Smooth muscle cell (in vitro differentiated cells): ENCODE data around the gene PDZD7. TPM values are rescaled to one million over a fixed set of nuclear protein-coding genes. Genes with fewer than 3 reads are reported as not detected.

Experiments used
- DNase-seq: peaks from one replicate; lab custom pipeline; 2025; ENCODE audit not compliant: unreplicated experiment; lab: John Stamatoyannopoulos, UW
- H2AFZ ChIP-seq: fragments of 200-600 bp; sonication (generic); 2 replicates; pipeline ENCODE4 v1.6.0; 2016; ENCODE audit warnings: antibody characterized with exemption, low read depth, mild to moderate bottlenecking
- H3F3A ChIP-seq: fragments of 200-600 bp; sonication (generic); 2 replicates; pipeline ENCODE4 v1.6.0; 2017; ENCODE audit warnings: antibody characterized with exemption, low read depth
- H3K27ac ChIP-seq: fragments of 200-600 bp; sonication (generic); 2 replicates; pipeline ENCODE4 v1.5.1; 2016; ENCODE audit warnings: low read depth, mild to moderate bottlenecking
- H3K27me3 ChIP-seq: fragments of 200-600 bp; sonication (generic); 2 replicates; pipeline ENCODE4 v1.6.1; 2016; ENCODE audit warnings: low read depth, mild to moderate bottlenecking
- H3K36me3 ChIP-seq: fragments of 200-600 bp; sonication (generic); 2 replicates; pipeline ENCODE4 v1.5.1; 2016; ENCODE audit warnings: low read depth
- H3K4me1 ChIP-seq: fragments of 200-600 bp; sonication (generic); 2 replicates; pipeline ENCODE4 v1.5.1; 2016; ENCODE audit warnings: low read depth
- H3K4me2 ChIP-seq: fragments of 200-600 bp; sonication (generic); 2 replicates; pipeline ENCODE4 v1.6.0; 2016; ENCODE audit warnings: mild to moderate bottlenecking
- H3K4me3 ChIP-seq: fragments of 200-600 bp; sonication (generic); 2 replicates; pipeline ENCODE4 v1.5.1; 2016; ENCODE audit warnings: mild to moderate bottlenecking
- H3K79me2 ChIP-seq: fragments of 200-600 bp; sonication (generic); 2 replicates; pipeline ENCODE4 v1.6.0; 2016; ENCODE audit warnings: low read depth, mild to moderate bottlenecking
- H3K9ac ChIP-seq: fragments of 200-600 bp; sonication (generic); 2 replicates; pipeline ENCODE4 v1.6.0; 2016; ENCODE audit warnings: low read depth
- H3K9me3 ChIP-seq: fragments of 200-600 bp; sonication (generic); replicated peaks from 2 replicates; pipeline ENCODE4 v1.5.1; 2016; ENCODE audit warnings: low read depth
- H4K20me1 ChIP-seq: fragments of 200-600 bp; sonication (generic); 2 replicates; pipeline ENCODE4 v1.6.0; 2016; ENCODE audit warnings: low read depth
- WGBS: methylation state at CpG from one replicate; pipeline ENCODE4 v1.1.7; 2016; ENCODE audit warnings: low lambda C conversion rate; 5-methylcytosine and 5-hydroxymethylcytosine counted together
- polyA plus RNA-seq: library from polyadenylated mRNA; unstranded; fragments of >200 nt; fragmentation: Nextera tagmentation; extraction: Ambion mirVana; gene quantifications from 2 replicates; pipeline ENCODE4 v1.2.1, GENCODE V29; 2016
- total RNA-seq: library from RNA; depleted of rRNA; stranded (reverse); fragments of >200 nt; gene quantifications from 2 replicates; pipeline ENCODE4 v1.2.3, GENCODE V29; 2014
- TF ChIP-seq, protein P1 (sequence below): fragments of 200-600 bp; sonication (generic); IDR thresholded peaks from 2 replicates; pipeline ENCODE4 v1.5.1; 2017; ENCODE audit warnings: borderline replicate concordance, mild to moderate bottlenecking, antibody characterized with exemption; ENCODE audit not compliant: insufficient read depth, poor library complexity, severe bottlenecking

PDZD7 gene
- total and polyA plus RNA-seq, 2 experiments from 2014 or later = 0.93 to 2.0 TPM

DNA sequence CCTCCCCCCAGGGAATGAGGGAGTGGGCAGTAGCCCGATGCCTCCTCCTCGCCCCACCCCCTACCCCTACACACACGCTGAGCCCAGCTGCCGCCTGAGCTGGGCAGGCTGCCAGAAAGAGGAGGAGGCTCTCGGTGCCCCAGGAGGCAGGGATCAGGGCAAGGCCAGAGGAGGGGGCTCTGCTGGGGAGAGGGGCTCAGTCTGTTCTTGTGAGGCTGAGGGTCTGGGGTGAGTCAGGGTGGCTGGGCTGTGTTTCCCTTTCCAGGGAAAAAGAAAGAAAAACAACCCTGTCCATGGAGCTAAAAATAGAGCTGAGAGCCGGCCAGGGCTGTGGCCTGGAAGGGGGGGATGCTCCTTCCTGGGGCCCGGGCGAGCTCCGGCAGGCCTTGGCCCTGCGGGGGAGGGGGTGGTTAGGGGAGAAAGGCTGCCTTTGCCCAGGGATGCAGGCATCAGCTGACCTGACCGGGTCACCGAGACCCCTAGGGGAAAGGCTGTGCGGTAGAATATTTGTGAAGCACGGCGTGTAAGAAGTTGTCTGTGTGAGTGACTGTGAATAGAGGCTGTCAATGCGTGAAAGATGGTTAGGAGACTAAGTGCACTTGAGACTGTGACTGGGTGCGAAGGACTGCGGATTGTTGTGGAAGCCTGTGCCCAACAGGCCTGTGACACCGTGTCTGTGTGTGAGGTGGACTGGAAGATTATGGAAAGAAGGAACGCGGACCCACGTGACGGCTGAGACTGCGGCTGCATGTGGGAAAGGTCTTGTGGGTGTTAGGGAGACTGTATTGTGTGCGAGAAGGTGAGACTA lies 32.5 kb downstream of the PDZD7 start:
- TF ChIP-seq, protein P1, sequence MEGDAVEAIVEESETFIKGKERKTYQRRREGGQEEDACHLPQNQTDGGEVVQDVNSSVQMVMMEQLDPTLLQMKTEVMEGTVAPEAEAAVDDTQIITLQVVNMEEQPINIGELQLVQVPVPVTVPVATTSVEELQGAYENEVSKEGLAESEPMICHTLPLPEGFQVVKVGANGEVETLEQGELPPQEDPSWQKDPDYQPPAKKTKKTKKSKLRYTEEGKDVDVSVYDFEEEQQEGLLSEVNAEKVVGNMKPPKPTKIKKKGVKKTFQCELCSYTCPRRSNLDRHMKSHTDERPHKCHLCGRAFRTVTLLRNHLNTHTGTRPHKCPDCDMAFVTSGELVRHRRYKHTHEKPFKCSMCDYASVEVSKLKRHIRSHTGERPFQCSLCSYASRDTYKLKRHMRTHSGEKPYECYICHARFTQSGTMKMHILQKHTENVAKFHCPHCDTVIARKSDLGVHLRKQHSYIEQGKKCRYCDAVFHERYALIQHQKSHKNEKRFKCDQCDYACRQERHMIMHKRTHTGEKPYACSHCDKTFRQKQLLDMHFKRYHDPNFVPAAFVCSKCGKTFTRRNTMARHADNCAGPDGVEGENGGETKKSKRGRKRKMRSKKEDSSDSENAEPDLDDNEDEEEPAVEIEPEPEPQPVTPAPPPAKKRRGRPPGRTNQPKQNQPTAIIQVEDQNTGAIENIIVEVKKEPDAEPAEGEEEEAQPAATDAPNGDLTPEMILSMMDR = no peak
- peaks cover 28% of the 10 kb centered on the region for H3F3A ChIP-seq
- H4K20me1 ChIP-seq = peaks cover 21% of the 10 kb centered on the region
- peaks cover 36% of the 10 kb centered on the region for H3K79me2 ChIP-seq
- WGBS = 3% methylated on average over 25 of the region's 25 CpGs
- H3K27ac ChIP-seq = peak overlapping the region; percentile 97
- peak overlapping the region; percentile 81 for H3K4me3 ChIP-seq
- peaks cover 27% of the 10 kb centered on the region for H3K4me1 ChIP-seq
- H2AFZ ChIP-seq = peak overlapping the region; percentile 1
- peak overlapping the region; percentile 93 for H3K4me2 ChIP-seq
- peak; percentile 70 for DNase-seq
- H3K9me3 ChIP-seq = no peaks in the 10 kb centered on the region
- peak overlapping the region; percentile 98 for H3K9ac ChIP-seq
- no peaks in the 10 kb centered on the region for H3K27me3 ChIP-seq
- no peaks in the 10 kb centered on the region for H3K36me3 ChIP-seq

DNA sequence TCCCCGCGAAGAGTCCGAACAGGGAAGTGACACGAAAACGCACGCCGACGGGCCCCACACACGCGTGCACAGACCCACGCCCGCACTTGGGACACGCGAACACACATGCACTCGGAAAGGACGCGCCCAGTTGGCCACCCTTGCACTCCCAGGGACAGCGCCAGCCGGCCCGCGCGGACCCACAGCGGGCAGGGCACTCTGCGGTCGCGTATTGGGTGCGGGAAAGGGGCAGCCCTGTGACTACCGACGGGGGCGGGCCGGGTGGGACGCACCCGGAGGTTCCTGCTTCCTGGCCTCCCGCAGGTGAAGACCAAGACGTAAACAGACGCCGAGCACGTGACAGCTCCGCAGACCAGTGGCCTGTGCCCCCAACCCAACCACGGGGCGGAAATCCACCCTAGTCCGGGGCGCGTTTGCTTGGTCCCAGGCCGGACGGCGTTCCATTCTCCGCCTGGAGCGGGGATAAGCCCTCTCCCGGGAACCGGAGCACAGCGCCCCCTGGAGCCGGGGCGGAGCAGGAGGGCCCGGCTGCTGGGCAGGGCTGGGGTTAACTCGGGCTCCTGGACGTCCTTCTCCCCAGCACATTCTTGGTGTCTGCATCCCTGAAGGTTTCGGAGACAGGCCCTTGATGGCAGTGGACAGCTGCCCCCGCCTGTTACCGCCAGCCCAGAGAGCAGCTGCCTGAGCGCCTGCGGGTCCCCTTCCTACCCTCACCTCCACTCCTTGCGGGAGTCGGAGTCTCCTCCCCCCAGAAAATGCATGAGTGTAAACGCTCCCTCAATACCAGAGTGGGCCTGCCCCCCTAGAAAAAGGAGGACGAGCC lies 33.4 kb downstream of the PDZD7 start:
- no peaks in the 10 kb centered on the region for H3K9me3 ChIP-seq
- H3K4me1 ChIP-seq = peaks cover 27% of the 10 kb centered on the region
- peak; percentile 70 for DNase-seq
- peak overlapping the region; percentile 97 for H3K27ac ChIP-seq
- peaks cover 12% of the 10 kb centered on the region for H4K20me1 ChIP-seq
- H3K9ac ChIP-seq = peak overlapping the region; percentile 98
- H3F3A ChIP-seq = peaks cover 28% of the 10 kb centered on the region
- WGBS = 1% methylated on average over 62 of the region's 66 CpGs
- peaks cover 28% of the 10 kb centered on the region for H3K79me2 ChIP-seq
- peak overlapping the region; percentile 93 for H3K4me2 ChIP-seq
- no peaks in the 10 kb centered on the region for H3K27me3 ChIP-seq
- TF ChIP-seq, protein P1 = peak; percentile 91
- peak overlapping the region; percentile 92 for H2AFZ ChIP-seq
- peak overlapping the region; percentile 81 for H3K4me3 ChIP-seq
- H3K36me3 ChIP-seq = no peaks in the 10 kb centered on the region

DNA sequence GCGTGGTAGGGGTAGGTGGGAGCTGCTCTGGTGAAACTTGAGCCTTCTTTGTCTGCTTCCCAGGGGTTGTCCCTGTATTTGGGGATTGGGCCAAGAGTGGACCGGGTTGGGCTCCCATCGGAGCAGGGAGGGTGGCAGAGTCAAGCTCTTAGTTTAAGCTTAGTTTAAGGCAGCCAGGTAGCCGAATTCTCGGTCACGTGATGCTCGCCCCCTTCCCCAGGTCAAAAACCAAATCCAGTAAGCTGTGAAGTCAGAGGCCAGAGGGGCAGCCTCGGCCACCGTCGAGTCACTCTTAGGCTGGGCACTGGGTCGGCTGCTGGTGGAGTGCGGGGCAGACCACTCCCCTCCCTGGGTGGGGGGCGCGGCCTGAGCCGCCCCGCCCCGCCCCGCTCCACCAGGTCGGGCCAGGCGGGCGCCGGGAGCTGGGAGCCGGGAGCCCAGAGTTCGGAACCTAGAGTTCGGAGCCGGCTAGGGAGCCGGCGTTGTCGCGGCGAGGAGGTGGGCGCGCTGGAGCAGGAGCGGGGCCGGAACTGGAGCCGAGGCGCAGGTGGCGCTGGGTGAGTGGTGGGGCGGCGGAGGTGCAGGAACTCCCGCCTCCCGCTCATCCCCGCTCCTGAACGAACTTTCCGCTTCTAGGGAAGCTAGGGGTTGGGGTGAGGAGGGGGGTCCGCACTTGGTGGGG lies 34.1 kb downstream of the PDZD7 start:
- H3K4me2 ChIP-seq = peak overlapping the region; percentile 93
- H2AFZ ChIP-seq = peak overlapping the region; percentile 92
- TF ChIP-seq, protein P1 = peak; percentile 0
- peaks cover 20% of the 10 kb centered on the region for H3K79me2 ChIP-seq
- H3F3A ChIP-seq = peaks cover 28% of the 10 kb centered on the region
- no peaks in the 10 kb centered on the region for H3K36me3 ChIP-seq
- peaks cover 5% of the 10 kb centered on the region for H4K20me1 ChIP-seq
- H3K4me1 ChIP-seq = peaks cover 25% of the 10 kb centered on the region
- H3K9ac ChIP-seq = peak overlapping the region; percentile 23
- WGBS = 8% methylated on average over 34 of the region's 46 CpGs
- DNase-seq = no peak
- peak overlapping the region; percentile 81 for H3K4me3 ChIP-seq
- no peaks in the 10 kb centered on the region for H3K9me3 ChIP-seq
- no peaks in the 10 kb centered on the region for H3K27me3 ChIP-seq
- no peak overlapping the region for H3K27ac ChIP-seq
